Heart left ventricle (tissue), 13 donors: ENCODE results near the gene ITPK1.

Experiments
- POLR2A ChIP-seq, 2 donors: fragments of 450-650 bp; IDR thresholded peaks; one replicate each; pipeline ENCODE4 v1.6.1; 2017; ENCODE audit warnings: antibody characterized with exemption in 2 of 2, mild to moderate bottlenecking in 2 of 2, moderate library complexity in 2 of 2
- TF ChIP-seq, protein P1 (sequence below), 12 donors: fragments of 200-600 bp; sonication (generic) in 4 of 12; IDR thresholded peaks; one replicate each; pipeline versions ENCODE4 v1.5.0 to v1.8.0; 2018 to 2022; ENCODE audit warnings: antibody characterized with exemption in 12 of 12, mild to moderate bottlenecking in 5 of 12
- donor health status: ischemic (EF 13 %, LVEDD 7.1; RV severe dilation, severe dysfunction).
- donor health status: DM: no; HTN: yes; CAD: no.
- donor health status: DM: no; HTN: no; CAD: no.
- donor health status: ischemic (EF 25% LVEDD 6.9; RV normal size, moderate dysfunction).
- donor health status: ischemic (EF 25% LVEDD 5.7; RV mildly dilated, moderate dysfunction).
- donor health status: ischemic (EF 35%, LVEDD 5.7; RV mildly dilated, moderate dysfunction).
- donor health status: nonischemic (EF 11% LVEDD 7.7; RV severe dilation, severe dysfunction).
- donor health status: DM: yes; HTN: yes; CAD: no.
- donor health status: PGD.
- donor health status: ischemic (EF 29% LVEDD 5.4; RV normal size, mild dysfunction).
- donor health status: nonischemic (EF 23%, LVEDD 6.1; RV moderate dilation, normal function).

- TF ChIP-seq, protein P1, sequence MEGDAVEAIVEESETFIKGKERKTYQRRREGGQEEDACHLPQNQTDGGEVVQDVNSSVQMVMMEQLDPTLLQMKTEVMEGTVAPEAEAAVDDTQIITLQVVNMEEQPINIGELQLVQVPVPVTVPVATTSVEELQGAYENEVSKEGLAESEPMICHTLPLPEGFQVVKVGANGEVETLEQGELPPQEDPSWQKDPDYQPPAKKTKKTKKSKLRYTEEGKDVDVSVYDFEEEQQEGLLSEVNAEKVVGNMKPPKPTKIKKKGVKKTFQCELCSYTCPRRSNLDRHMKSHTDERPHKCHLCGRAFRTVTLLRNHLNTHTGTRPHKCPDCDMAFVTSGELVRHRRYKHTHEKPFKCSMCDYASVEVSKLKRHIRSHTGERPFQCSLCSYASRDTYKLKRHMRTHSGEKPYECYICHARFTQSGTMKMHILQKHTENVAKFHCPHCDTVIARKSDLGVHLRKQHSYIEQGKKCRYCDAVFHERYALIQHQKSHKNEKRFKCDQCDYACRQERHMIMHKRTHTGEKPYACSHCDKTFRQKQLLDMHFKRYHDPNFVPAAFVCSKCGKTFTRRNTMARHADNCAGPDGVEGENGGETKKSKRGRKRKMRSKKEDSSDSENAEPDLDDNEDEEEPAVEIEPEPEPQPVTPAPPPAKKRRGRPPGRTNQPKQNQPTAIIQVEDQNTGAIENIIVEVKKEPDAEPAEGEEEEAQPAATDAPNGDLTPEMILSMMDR (IDR thresholded peaks at IDR 0.05), result no peak
- TF ChIP-seq POLR2A (IDR thresholded peaks at IDR 0.05), result no peak
Measured at GRCh38 chr14:93005838-93006237, 109.9 kb downstream of the ITPK1 start.
